HCT116 (cell line): Measurements from ENCODE around the gene HEG1.

Source experiments
- CTCF ChIP-seq, 3 experiments: fragments of 200-600 bp in 1 of 3; sonication (generic) in 1 of 3; IDR thresholded peaks in 2 of 3; conservative IDR thresholded peaks in 1 of 3; 2 replicates each; pipeline ENCODE4 v1.5.1; 2012 to 2017; ENCODE audit warnings: low read depth in 2 of 3, low read length in 2 of 3, antibody characterized with exemption in 1 of 3, borderline replicate concordance in 1 of 3, control low read depth in 1 of 3, mild to moderate bottlenecking in 1 of 3, mixed read lengths in 1 of 3, mixed run types in 1 of 3, moderate library complexity in 1 of 3; ENCODE audit not compliant: insufficient read depth in 1 of 3
- EZH2 ChIP-seq: fragments of 200-600 bp; sonication (generic); IDR thresholded peaks from 2 replicates; pipeline ENCODE4 v1.6.1; 2017; ENCODE audit warnings: antibody characterized with exemption, mixed run types
- POLR2AphosphoS5 ChIP-seq: IDR thresholded peaks from 2 replicates; pipeline ENCODE4 v1.6.1; 2011; ENCODE audit warnings: mild to moderate bottlenecking, low read depth, low read length, moderate library complexity

- no peak for TF ChIP-seq CTCF (IDR thresholded peaks at IDR 0.05 in 2 of 3, conservative IDR thresholded peaks at IDR 0.05 in 1 of 3; ENCODE audit: borderline replicate concordance in 1 of 3, insufficient read depth in 1 of 3, low read depth in 2 of 3, low read length in 2 of 3)
- no peak for TF ChIP-seq POLR2AphosphoS5
- no peak for TF ChIP-seq EZH2
These were observed 93.3 kb downstream of the HEG1 start for GRCh38 chr3:124962403-124962940.
